Measurements from ENCODE around the gene HOMER1. TPM values are rescaled to one million over a fixed set of nuclear protein-coding genes. Genes with fewer than 3 reads are reported as not detected.

Gene HOMER1
- total and polyA plus RNA-seq, 2 of the 4 experiments (the other 2 are of a cell fraction), result 1.9 to 6.8 TPM

DNA sequence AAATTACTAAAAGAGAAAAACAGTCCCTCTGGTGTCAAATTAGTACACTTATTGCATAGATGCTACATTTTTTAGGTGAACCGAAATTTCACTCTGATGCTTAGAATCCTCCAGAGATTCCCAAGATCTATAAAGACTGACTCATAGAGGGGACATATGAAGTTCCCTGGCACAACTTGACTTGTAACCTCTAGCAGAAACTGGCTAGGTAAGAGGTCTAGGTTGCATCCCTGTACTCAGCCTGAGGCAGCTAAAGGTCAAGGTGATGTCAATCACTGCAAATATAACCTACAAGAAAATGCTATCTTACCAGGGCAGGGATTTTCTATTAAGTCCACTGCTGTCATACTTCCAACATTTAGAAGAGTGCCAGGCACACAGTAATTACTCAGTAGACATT lies 24.2 kb downstream of the HOMER1 start:
- H2AK5ac ChIP-seq (ENCODE audit: low read depth, low read length), result no peak overlapping the region
- H3K9ac ChIP-seq (ENCODE audit: low read depth, low read length), result no peak overlapping the region
- H3K27ac ChIP-seq (ENCODE audit: insufficient read depth, low read length), result no peak overlapping the region
- ChIA-PET POLR2A (ENCODE audit: unreplicated experiment) (no interaction called here), CTCF (no interaction called here)
- no peaks in the 10 kb centered on the region for H3K36me3 ChIP-seq (ENCODE audit: control insufficient read depth, insufficient read depth, low read length)
- no peak overlapping the region for H2BK15ac ChIP-seq (ENCODE audit: low read depth, low read length)
- H3K4me3 ChIP-seq (ENCODE audit: insufficient read depth, low read depth, low read length), result no peak overlapping the region
- no peak overlapping the region for H3K56ac ChIP-seq (ENCODE audit: extremely low read depth, insufficient read depth, low read length)
- no peak overlapping the region for H4K91ac ChIP-seq (ENCODE audit: insufficient read depth, low read depth, low read length)
- no peak overlapping the region for H3K4me2 ChIP-seq (ENCODE audit: low read depth, low read length)
- no peak overlapping the region for H3K23ac ChIP-seq (ENCODE audit: low read depth, low read length)
- no peaks in the 10 kb centered on the region for H4K20me1 ChIP-seq (ENCODE audit: insufficient read depth, low read length)
- in situ Hi-C loops (cut with MboI; ENCODE audit: low sequenced_read_pairs) (no loop called here), intact Hi-C loops (cut with micrococcal nuclease) (no loop called here), dilution Hi-C loops (cut with HindIII; ENCODE audit: low sequenced_read_pairs, unreplicated experiment) (no loop called here)
- peaks cover 7% of the 10 kb centered on the region for H3K4me1 ChIP-seq (ENCODE audit: control insufficient read depth, insufficient read depth, low read length)
- peaks cover 3% of the 10 kb centered on the region for H3K9me1 ChIP-seq (ENCODE audit: insufficient read depth, low read length)
- H2BK120ac ChIP-seq (ENCODE audit: low read depth, low read length), result no peak overlapping the region
- H3K27me3 ChIP-seq (ENCODE audit: control insufficient read depth, insufficient read depth, low read length), result no peaks in the 10 kb centered on the region
- H2BK20ac ChIP-seq (ENCODE audit: low read depth, low read length), result no peak overlapping the region
- no peak overlapping the region for H2AK9ac ChIP-seq (replicated peaks; ENCODE audit: low read depth, low read length, poor library complexity)
- H4K8ac ChIP-seq (ENCODE audit: low read depth in 2 of 2, low read length in 2 of 2), result no peak overlapping the region
- H3K9me3 ChIP-seq (ENCODE audit: control insufficient read depth, insufficient read depth, low read length), result no peaks in the 10 kb centered on the region
- TF ChIP-seq NFE2L2 (IDR thresholded peaks at IDR 0.05; ENCODE audit: low read depth, low read length) (no peak), CHD1 (IDR thresholded peaks at IDR 0.05; ENCODE audit: low read depth, low read length) (no peak), USF2 (IDR thresholded peaks at IDR 0.05; ENCODE audit: low read depth, low read length) (no peak), BHLHE40 (IDR thresholded peaks at IDR 0.05; ENCODE audit: low read depth, low read length) (no peak), CEBPB (IDR thresholded peaks at IDR 0.05; ENCODE audit: low read depth, low read length) (no peak), FOS (IDR thresholded peaks at IDR 0.05; ENCODE audit: low read depth, low read length) (no peak), MAFK (IDR thresholded peaks at IDR 0.05; ENCODE audit: low read depth, low read length) (no peak), RCOR1 (IDR thresholded peaks at IDR 0.05; ENCODE audit: insufficient replicate concordance, low read length) (no peak), RAD21 (IDR thresholded peaks at IDR 0.05; ENCODE audit: low read length) (no peak)
- TF ChIP-seq, protein P1, sequence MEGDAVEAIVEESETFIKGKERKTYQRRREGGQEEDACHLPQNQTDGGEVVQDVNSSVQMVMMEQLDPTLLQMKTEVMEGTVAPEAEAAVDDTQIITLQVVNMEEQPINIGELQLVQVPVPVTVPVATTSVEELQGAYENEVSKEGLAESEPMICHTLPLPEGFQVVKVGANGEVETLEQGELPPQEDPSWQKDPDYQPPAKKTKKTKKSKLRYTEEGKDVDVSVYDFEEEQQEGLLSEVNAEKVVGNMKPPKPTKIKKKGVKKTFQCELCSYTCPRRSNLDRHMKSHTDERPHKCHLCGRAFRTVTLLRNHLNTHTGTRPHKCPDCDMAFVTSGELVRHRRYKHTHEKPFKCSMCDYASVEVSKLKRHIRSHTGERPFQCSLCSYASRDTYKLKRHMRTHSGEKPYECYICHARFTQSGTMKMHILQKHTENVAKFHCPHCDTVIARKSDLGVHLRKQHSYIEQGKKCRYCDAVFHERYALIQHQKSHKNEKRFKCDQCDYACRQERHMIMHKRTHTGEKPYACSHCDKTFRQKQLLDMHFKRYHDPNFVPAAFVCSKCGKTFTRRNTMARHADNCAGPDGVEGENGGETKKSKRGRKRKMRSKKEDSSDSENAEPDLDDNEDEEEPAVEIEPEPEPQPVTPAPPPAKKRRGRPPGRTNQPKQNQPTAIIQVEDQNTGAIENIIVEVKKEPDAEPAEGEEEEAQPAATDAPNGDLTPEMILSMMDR (conservative IDR thresholded peaks at IDR 0.05; ENCODE audit: low read depth, low read length), result no peak
- TF ChIP-seq, protein P2, sequence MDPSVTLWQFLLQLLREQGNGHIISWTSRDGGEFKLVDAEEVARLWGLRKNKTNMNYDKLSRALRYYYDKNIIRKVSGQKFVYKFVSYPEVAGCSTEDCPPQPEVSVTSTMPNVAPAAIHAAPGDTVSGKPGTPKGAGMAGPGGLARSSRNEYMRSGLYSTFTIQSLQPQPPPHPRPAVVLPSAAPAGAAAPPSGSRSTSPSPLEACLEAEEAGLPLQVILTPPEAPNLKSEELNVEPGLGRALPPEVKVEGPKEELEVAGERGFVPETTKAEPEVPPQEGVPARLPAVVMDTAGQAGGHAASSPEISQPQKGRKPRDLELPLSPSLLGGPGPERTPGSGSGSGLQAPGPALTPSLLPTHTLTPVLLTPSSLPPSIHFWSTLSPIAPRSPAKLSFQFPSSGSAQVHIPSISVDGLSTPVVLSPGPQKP (IDR thresholded peaks at IDR 0.05; ENCODE audit: borderline replicate concordance, low read depth, low read length), result no peak
- no CpG with 5 or more reads among the region's 1 CpG for WGBS, 2 experiments (ENCODE audit: extremely low coverage in 2 of 2, insufficient read length in 1 of 2)
- no peak overlapping the region for H4K5ac ChIP-seq (ENCODE audit: low read depth, low read length)
- peaks cover 16 to 18% of the 10 kb centered on the region in 2 experiments; a peak in 2 of 4 replicates for H3K79me1 ChIP-seq (ENCODE audit: low read depth in 1 of 2, low read length in 2 of 2)
- H3K4ac ChIP-seq (ENCODE audit: low read depth, low read length), result no peak overlapping the region
- ATAC-seq (ENCODE audit: low read depth), result no peak
- no peak overlapping the region for H2BK5ac ChIP-seq (ENCODE audit: low read depth, low read length, poor library complexity, severe bottlenecking)
- H3K14ac ChIP-seq (replicated peaks; ENCODE audit: low read depth, low read length), result no peak overlapping the region
- no peak for DNase-seq
- BruUV-seq (replicated peaks), result no TSS peak
- no peak overlapping the region for H2AFZ ChIP-seq (replicated peaks; ENCODE audit: low read length, poor library complexity)
- no peak overlapping the region for H3K18ac ChIP-seq (ENCODE audit: low read depth, low read length)
